Neural cell (in vitro differentiated cells): ENCODE measurements around the gene RPP30. TPM values are rescaled to one million over a fixed set of nuclear protein-coding genes. Genes with fewer than 3 reads are reported as not detected.

Source experiments
- H2AFZ ChIP-seq: fragments of 200-600, 300-800 bp; sonication (generic), shearing (Covaris generic); 2 replicates; pipeline ENCODE4 v1.6.0; 2014; ENCODE audit warnings: low read depth, mild to moderate bottlenecking, antibody characterized with exemption, low read length, moderate library complexity
- H3F3A ChIP-seq: fragments of 200-600 bp; shearing (Covaris generic); 2 replicates; pipeline ENCODE4 v1.6.1; 2016; ENCODE audit warnings: mild to moderate bottlenecking, moderate library complexity, mixed read lengths, antibody characterized with exemption, low read length; ENCODE audit not compliant: insufficient read depth, poor library complexity, severe bottlenecking
- H3K27ac ChIP-seq: fragments of 200-600, 300-800 bp; sonication (generic), shearing (Covaris generic); 2 replicates; pipeline ENCODE4 v1.5.1; 2014; ENCODE audit warnings: mild to moderate bottlenecking, low read length, moderate library complexity
- H3K27me3 ChIP-seq: fragments of 300-800, 200-600 bp; sonication (generic), shearing (Covaris generic); 2 replicates; pipeline ENCODE4 v1.6.0; 2014; ENCODE audit warnings: mild to moderate bottlenecking, low read depth, low read length, moderate library complexity; ENCODE audit not compliant: insufficient read depth
- H3K36me3 ChIP-seq: fragments of 300-800, 200-600 bp; sonication (generic), shearing (Covaris generic); 2 replicates; pipeline ENCODE4 v1.5.1; 2014; ENCODE audit warnings: mild to moderate bottlenecking, antibody characterized with exemption, low read length, moderate library complexity; ENCODE audit not compliant: insufficient read depth
- H3K4me2 ChIP-seq: fragments of 300-800, 200-600 bp; sonication (generic), shearing (Covaris generic); 2 replicates; pipeline ENCODE4 v1.6.0; 2014; ENCODE audit warnings: mild to moderate bottlenecking, low read length
- H3K4me3 ChIP-seq: fragments of 300-800, 200-600 bp; sonication (generic), shearing (Covaris generic); 2 replicates; pipeline ENCODE4 v1.5.1; 2014; ENCODE audit warnings: mild to moderate bottlenecking, low read length, moderate library complexity
- H3K79me2 ChIP-seq: fragments of 200-600 bp; shearing (Covaris generic); replicated peaks from 2 replicates; pipeline ENCODE4 v1.6.0; 2014; ENCODE audit warnings: mild to moderate bottlenecking, low read length, moderate library complexity; ENCODE audit not compliant: insufficient read depth
- H3K9ac ChIP-seq: fragments of 300-800, 200-600 bp; sonication (generic), shearing (Covaris generic); 2 replicates; pipeline ENCODE4 v1.6.1; 2016; ENCODE audit warnings: mild to moderate bottlenecking, low read length, mixed read lengths
- H3K9me2 ChIP-seq: fragments of 200-600 bp; shearing (Covaris generic); 2 replicates; pipeline ENCODE4 v1.6.1; 2016; ENCODE audit warnings: mild to moderate bottlenecking, low read length, mixed read lengths; ENCODE audit not compliant: insufficient read depth
- H3K9me3 ChIP-seq: fragments of 200-600, 300-800 bp; sonication (generic), shearing (Covaris generic); 2 replicates; pipeline ENCODE4 v1.6.1; 2016; ENCODE audit warnings: mild to moderate bottlenecking, mixed run types, low read length, moderate library complexity, mixed read lengths
- H4K20me1 ChIP-seq: fragments of 200-600 bp; shearing (Covaris generic); 2 replicates; pipeline ENCODE4 v1.6.1; 2016; ENCODE audit warnings: mild to moderate bottlenecking, mixed run types; ENCODE audit not compliant: insufficient read depth
- CTCF ChIP-seq: fragments of 450-650 bp; IDR thresholded peaks from 2 replicates; pipeline ENCODE4 v1.5.1; 2014; ENCODE audit warnings: antibody characterized with exemption, mild to moderate bottlenecking, moderate library complexity; ENCODE audit not compliant: poor library complexity, severe bottlenecking
- EP300 ChIP-seq: fragments of 450-650 bp; conservative IDR thresholded peaks from 2 replicates; pipeline ENCODE4 v1.6.1; 2014; ENCODE audit warnings: antibody characterized with exemption, mild to moderate bottlenecking, moderate library complexity; ENCODE audit not compliant: poor library complexity, severe bottlenecking
- EZH2 ChIP-seq: fragments of 200-600, 300-800 bp; shearing (Covaris generic), sonication (generic); IDR thresholded peaks from 2 replicates; pipeline ENCODE4 v1.6.1; 2014; ENCODE audit warnings: antibody characterized with exemption, low read length, borderline replicate concordance, mild to moderate bottlenecking; ENCODE audit not compliant: insufficient read depth, poor library complexity, severe bottlenecking
- POLR2AphosphoS5 ChIP-seq: IDR thresholded peaks from 2 replicates; pipeline ENCODE4 v1.6.1; 2012
- RAD21 ChIP-seq: fragments of 450-650 bp; conservative IDR thresholded peaks from 2 replicates; pipeline ENCODE4 v1.6.1; 2014; ENCODE audit warnings: antibody characterized with exemption, mild to moderate bottlenecking, moderate library complexity
- REST ChIP-seq: IDR thresholded peaks from 2 replicates; pipeline ENCODE4 v1.6.1; 2012; ENCODE audit warnings: borderline replicate concordance
- polyA plus RNA-seq: library from polyadenylated mRNA; depleted of rRNA; stranded (reverse); fragments of >200 nt; gene quantifications from 2 replicates; pipeline ENCODE4 v1.2.3, GENCODE V29; 2014

Gene RPP30
- polyA plus RNA-seq, 1 donor from 2014 or later, result 86.5 TPM

GRCh38 chr10:90837486-90837885 lies 34.3 kb upstream of the RPP30 start:
- H2AFZ ChIP-seq, result no peak overlapping the region
- H3K79me2 ChIP-seq, result no peaks in the 10 kb centered on the region
- H3K36me3 ChIP-seq, result no peaks in the 10 kb centered on the region
- H3K9me2 ChIP-seq, result no peaks in the 10 kb centered on the region
- H3K9me3 ChIP-seq, result no peaks in the 10 kb centered on the region
- H3K27me3 ChIP-seq, result no peaks in the 10 kb centered on the region
- no peak overlapping the region for H3K27ac ChIP-seq
- no peak overlapping the region for H3K4me3 ChIP-seq
- no peaks in the 10 kb centered on the region for H3F3A ChIP-seq
- no peak overlapping the region for H3K9ac ChIP-seq
- no peak overlapping the region for H3K4me2 ChIP-seq
- TF ChIP-seq RAD21 (no peak), REST (no peak), CTCF (no peak), EZH2 (no peak), EP300 (no peak), POLR2AphosphoS5 (no peak)
- H4K20me1 ChIP-seq, result no peaks in the 10 kb centered on the region

GRCh38 chr10:90842725-90843124 lies 29.0 kb upstream of the RPP30 start:
- no peaks in the 10 kb centered on the region for H3F3A ChIP-seq
- no peaks in the 10 kb centered on the region for H4K20me1 ChIP-seq
- no peaks in the 10 kb centered on the region for H3K79me2 ChIP-seq
- no peak overlapping the region for H3K4me3 ChIP-seq
- no peak overlapping the region for H3K27ac ChIP-seq
- H3K9me3 ChIP-seq, result no peaks in the 10 kb centered on the region
- no peak overlapping the region for H3K9ac ChIP-seq
- no peaks in the 10 kb centered on the region for H3K9me2 ChIP-seq
- no peak for TF ChIP-seq CTCF
- no peaks in the 10 kb centered on the region for H3K27me3 ChIP-seq
- H3K36me3 ChIP-seq, result no peaks in the 10 kb centered on the region
- H2AFZ ChIP-seq, result no peak overlapping the region
- no peak overlapping the region for H3K4me2 ChIP-seq

- Histone ChIP-seq H3K27me3 (no peaks in the 10 kb centered on the region), H3F3A (no peaks in the 10 kb centered on the region), H3K36me3 (no peaks in the 10 kb centered on the region), H3K9me3 (peaks cover 5% of the 10 kb centered on the region), H3K4me3 (no peak overlapping the region), H3K79me2 (no peaks in the 10 kb centered on the region), H3K4me2 (no peak overlapping the region), H3K9me2 (no peaks in the 10 kb centered on the region), H2AFZ (no peak overlapping the region), H4K20me1 (no peaks in the 10 kb centered on the region), H3K27ac (no peak overlapping the region), H3K9ac (no peak overlapping the region)
- TF ChIP-seq CTCF, result no peak
These were observed 26.0 kb upstream of the RPP30 start for GRCh38 chr10:90845726-90846125.
